HEK293 (cell line): Measurements from ENCODE around the gene PIAS2.

Source experiments
- CTCF ChIA-PET: fragments of 350-600 bp; formaldehyde crosslinking; extraction: SDS; loops from one replicate; lab custom pipeline; 2021; ENCODE audit warnings: antibody characterized with exemption; lab: Yijun Ruan, JAX
- POLR2A ChIA-PET: fragments of 300-600 bp; formaldehyde crosslinking; extraction: SDS; loops from one replicate; lab custom pipeline; 2020; ENCODE audit warnings: antibody characterized with exemption, inconsistent platforms; lab: Yijun Ruan, JAX
- H3K27ac ChIP-seq: fragments of 200-500 bp; sonication (Bioruptor generic); 2 replicates; pipeline ENCODE4 v1.5.1; 2014; ENCODE audit warnings: low read depth, low read length, control low read depth, inconsistent platforms; ENCODE audit errors: extremely low read depth
- H3K36me3 ChIP-seq, 2 experiments: fragments of 200-500 bp in 1 of 2; sonication (Bioruptor generic) in 1 of 2; 1 replicate in 1 of 2; 2 replicates in 1 of 2; pipeline ENCODE4 v1.5.1; 2014 to 2017; ENCODE audit warnings: inconsistent platforms in 2 of 2, low read length in 2 of 2; ENCODE audit not compliant: control insufficient read depth in 2 of 2, insufficient read depth in 1 of 2
- H3K4me1 ChIP-seq: fragments of 200-500 bp; sonication (Bioruptor generic); 2 replicates; pipeline ENCODE4 v1.5.1; 2014; ENCODE audit warnings: mild to moderate bottlenecking, low read length, inconsistent platforms; ENCODE audit not compliant: control insufficient read depth, insufficient read depth
- H3K4me3 ChIP-seq: 2 replicates; pipeline ENCODE4 v1.5.1; 2011; ENCODE audit warnings: low read depth, mild to moderate bottlenecking, control low read depth, low read length, moderate library complexity
- H3K9me3 ChIP-seq: fragments of 200-500 bp; sonication (Bioruptor generic); 2 replicates; pipeline ENCODE4 v1.5.1; 2014; ENCODE audit warnings: low read depth, low read length, inconsistent platforms; ENCODE audit not compliant: control insufficient read depth, insufficient read depth
- CTCF ChIP-seq: fragments of 450-650 bp; formaldehyde crosslinking; IDR thresholded peaks from 2 replicates; pipeline ENCODE4 v1.5.1; 2016; ENCODE audit warnings: missing biosample characterization, missing genetic modification characterization
- HOXC10 ChIP-seq: sonication (generic); formaldehyde crosslinking; IDR thresholded peaks from 2 replicates; pipeline ENCODE4 v1.8.1; 2023; ENCODE audit warnings: mild to moderate bottlenecking, missing genetic modification reagents
- KLF7 ChIP-seq: fragments of 450-650 bp; formaldehyde crosslinking; IDR thresholded peaks from 2 replicates; pipeline ENCODE4 v1.5.1; 2016; ENCODE audit warnings: missing biosample characterization, missing genetic modification characterization, borderline replicate concordance
- REPIN1 ChIP-seq: fragments of 450-650 bp; formaldehyde crosslinking; IDR thresholded peaks from 2 replicates; pipeline ENCODE4 v1.5.1; 2017; ENCODE audit warnings: missing biosample characterization, missing genetic modification characterization, low read depth
- ZBTB20 ChIP-seq: fragments of 450-650 bp; formaldehyde crosslinking; IDR thresholded peaks from 2 replicates; pipeline ENCODE4 v1.5.1; 2016; ENCODE audit warnings: missing biosample characterization, missing genetic modification characterization
- ZBTB48 ChIP-seq: fragments of 450-650 bp; formaldehyde crosslinking; IDR thresholded peaks from 2 replicates; pipeline ENCODE4 v1.5.1; 2016; ENCODE audit warnings: missing biosample characterization, missing genetic modification characterization
- ZBTB6 ChIP-seq: fragments of 450-650 bp; formaldehyde crosslinking; IDR thresholded peaks from 2 replicates; pipeline ENCODE4 v1.5.1; 2017; ENCODE audit warnings: missing biosample characterization, missing genetic modification characterization
- ZBTB8A ChIP-seq: fragments of 450-650 bp; formaldehyde crosslinking; IDR thresholded peaks from 2 replicates; pipeline ENCODE4 v1.5.1; 2016; ENCODE audit warnings: missing biosample characterization, missing genetic modification characterization
- ZFP41 ChIP-seq: fragments of 450-650 bp; formaldehyde crosslinking; IDR thresholded peaks from 2 replicates; pipeline ENCODE4 v1.5.1; 2016; ENCODE audit warnings: missing biosample characterization, missing genetic modification characterization, borderline replicate concordance
- ZFP69B ChIP-seq: fragments of 450-650 bp; formaldehyde crosslinking; IDR thresholded peaks from 2 replicates; pipeline ENCODE4 v1.5.1; 2016; ENCODE audit warnings: missing biosample characterization, missing genetic modification characterization
- ZNF112 ChIP-seq: fragments of 450-650 bp; formaldehyde crosslinking; IDR thresholded peaks from 2 replicates; pipeline ENCODE4 v1.5.0; 2017; ENCODE audit warnings: missing biosample characterization, missing genetic modification characterization
- ZNF132 ChIP-seq: fragments of 450-650 bp; formaldehyde crosslinking; IDR thresholded peaks from 2 replicates; pipeline ENCODE4 v1.5.1; 2017; ENCODE audit warnings: missing biosample characterization, missing genetic modification characterization, borderline replicate concordance
- ZNF16 ChIP-seq: fragments of 450-650 bp; formaldehyde crosslinking; IDR thresholded peaks from 2 replicates; pipeline ENCODE4 v1.5.1; 2016; ENCODE audit warnings: low read depth, missing biosample characterization, missing genetic modification characterization
- ZNF175 ChIP-seq: fragments of 450-650 bp; formaldehyde crosslinking; IDR thresholded peaks from 2 replicates; pipeline ENCODE4 v1.5.1; 2016; ENCODE audit warnings: missing biosample characterization, missing genetic modification characterization
- ZNF2 ChIP-seq: fragments of 450-650 bp; formaldehyde crosslinking; IDR thresholded peaks from 2 replicates; pipeline ENCODE4 v1.5.1; 2016; ENCODE audit warnings: missing biosample characterization, missing genetic modification characterization
- ZNF292 ChIP-seq: fragments of 450-650 bp; formaldehyde crosslinking; IDR thresholded peaks from 2 replicates; pipeline ENCODE4 v1.5.1; 2016; ENCODE audit warnings: low read depth, missing biosample characterization, missing genetic modification characterization, borderline replicate concordance
- ZNF335 ChIP-seq: fragments of 450-650 bp; formaldehyde crosslinking; conservative IDR thresholded peaks from 2 replicates; pipeline ENCODE4 v1.5.1; 2016; ENCODE audit warnings: missing biosample characterization, missing genetic modification characterization
- ZNF394 ChIP-seq: fragments of 450-650 bp; formaldehyde crosslinking; IDR thresholded peaks from 2 replicates; pipeline ENCODE4 v1.5.1; 2016; ENCODE audit warnings: missing biosample characterization, missing genetic modification characterization, mild to moderate bottlenecking, moderate library complexity, borderline replicate concordance
- ZNF416 ChIP-seq: fragments of 450-650 bp; formaldehyde crosslinking; IDR thresholded peaks from 2 replicates; pipeline ENCODE4 v1.5.1; 2016; ENCODE audit warnings: missing biosample characterization, missing genetic modification characterization
- ZNF521 ChIP-seq: fragments of 450-650 bp; formaldehyde crosslinking; IDR thresholded peaks from 2 replicates; pipeline ENCODE4 v1.5.1; 2017; ENCODE audit warnings: missing biosample characterization, mild to moderate bottlenecking, missing genetic modification characterization
- ZNF626 ChIP-seq: fragments of 450-650 bp; sonication (Bioruptor Pico); formaldehyde crosslinking; IDR thresholded peaks from 2 replicates; pipeline ENCODE4 v1.5.1; 2018; ENCODE audit warnings: missing biosample characterization, missing genetic modification characterization, inconsistent platforms
- ZNF664 ChIP-seq: fragments of 450-650 bp; formaldehyde crosslinking; IDR thresholded peaks from 2 replicates; pipeline ENCODE4 v1.5.1; 2016; ENCODE audit warnings: missing biosample characterization, missing genetic modification characterization
- ZNF776 ChIP-seq: fragments of 450-650 bp; formaldehyde crosslinking; IDR thresholded peaks from 2 replicates; pipeline ENCODE4 v1.5.0; 2017; ENCODE audit warnings: missing biosample characterization, missing genetic modification characterization, borderline replicate concordance
- ZNF785 ChIP-seq: fragments of 450-650 bp; formaldehyde crosslinking; IDR thresholded peaks from 2 replicates; pipeline ENCODE4 v1.5.1; 2016; ENCODE audit warnings: missing biosample characterization, missing genetic modification characterization

The PIAS2 gene

GRCh38 chr18:46891742-46892214 is 25.5 kb downstream of the PIAS2 start:
- ChIA-PET CTCF (no interaction called here), POLR2A (no interaction called here)
- Histone ChIP-seq H3K36me3 (peaks cover 17 to 25% of the 10 kb centered on the region in 2 experiments), H3K9me3 (no peaks in the 10 kb centered on the region; the same call in 1 of the 2 replicates), H3K4me1 (peaks cover 7% of the 10 kb centered on the region; the same call in 1 of the 2 replicates), H3K4me3 (no peak overlapping the region), H3K27ac (no peak overlapping the region)
- no peak for TF ChIP-seq KLF7 (tag by site-specific recombination)
- no peak for TF ChIP-seq ZNF785 (tag by site-specific recombination)
- TF ChIP-seq ZNF2 (tag by site-specific recombination) = no peak
- TF ChIP-seq ZFP69B (tag by site-specific recombination) = no peak
- TF ChIP-seq ZBTB48 (tag by site-specific recombination) = no peak
- no peak for TF ChIP-seq ZBTB20
- no peak for TF ChIP-seq ZNF335 (tag by site-specific recombination)
- TF ChIP-seq ZNF776 (tag by site-specific recombination) = no peak
- no peak for TF ChIP-seq ZNF112 (tag by site-specific recombination)
- TF ChIP-seq HOXC10 (CRISPR knock-in tag) = no peak
- TF ChIP-seq ZFP41 = no peak
- no peak for TF ChIP-seq ZNF292 (tag by site-specific recombination)
- TF ChIP-seq ZNF132 (tag by site-specific recombination) = no peak
- TF ChIP-seq ZNF175 (tag by site-specific recombination) = no peak
- no peak for TF ChIP-seq REPIN1 (tag by site-specific recombination)
- no peak for TF ChIP-seq CTCF (tag by site-specific recombination)
- no peak for TF ChIP-seq ZBTB6
- TF ChIP-seq ZNF16 (tag by site-specific recombination) = no peak
- no peak for TF ChIP-seq ZNF394
- no peak for TF ChIP-seq ZNF416 (tag by site-specific recombination)

- Histone ChIP-seq H3K4me1 (peaks cover 5% of the 10 kb centered on the region; the same call in 1 of the 2 replicates), H3K36me3 (peaks cover 12 to 25% of the 10 kb centered on the region in 2 experiments), H3K9me3 (no peaks in the 10 kb centered on the region; the same call in 1 of the 2 replicates), H3K4me3 (no peak overlapping the region), H3K27ac (no peak overlapping the region)
- ChIA-PET CTCF (interaction anchor here (1.1 kb wide), 1 partner anchor 15 kb away, joined by 4 read pairs; no protein-coding TSS in a partner anchor), POLR2A (no interaction called here)
- no peak for TF ChIP-seq ZBTB8A
- 0 out of 2 replicates have a peak, but pooled peaks have one; percentile 18 for TF ChIP-seq ZNF626 (tag by site-specific recombination)
- no peak for TF ChIP-seq ZNF664 (tag by site-specific recombination)
- no peak for TF ChIP-seq ZNF521
- no peak for TF ChIP-seq ZFP69B (tag by site-specific recombination)
Observed at GRCh38 chr18:46888965-46889364, 28.3 kb downstream of the PIAS2 start.
